GM18867 (cell line): ENCODE data around the gene MLLT10.
A peak's percentile ranks its signal among the peaks of the same experiment; 100 is the strongest.

Experiments
- ATAC-seq: cut with Tn5 transposase; IDR thresholded peaks from one replicate; pipeline ENCODE4 v1.9.1; 2021; ENCODE audit warnings: mild to moderate bottlenecking, moderate library complexity; ENCODE audit not compliant: unreplicated experiment

The MLLT10 gene

GRCh38 chr10:21533467-21534279 lies at the start of gene MLLT10:
TSS of gene MLLT10 (plus strand) at chr10:21534232. CDS start at chr10:21534645, 413 bp downstream.
- peak; percentile 89 for ATAC-seq

DNA sequence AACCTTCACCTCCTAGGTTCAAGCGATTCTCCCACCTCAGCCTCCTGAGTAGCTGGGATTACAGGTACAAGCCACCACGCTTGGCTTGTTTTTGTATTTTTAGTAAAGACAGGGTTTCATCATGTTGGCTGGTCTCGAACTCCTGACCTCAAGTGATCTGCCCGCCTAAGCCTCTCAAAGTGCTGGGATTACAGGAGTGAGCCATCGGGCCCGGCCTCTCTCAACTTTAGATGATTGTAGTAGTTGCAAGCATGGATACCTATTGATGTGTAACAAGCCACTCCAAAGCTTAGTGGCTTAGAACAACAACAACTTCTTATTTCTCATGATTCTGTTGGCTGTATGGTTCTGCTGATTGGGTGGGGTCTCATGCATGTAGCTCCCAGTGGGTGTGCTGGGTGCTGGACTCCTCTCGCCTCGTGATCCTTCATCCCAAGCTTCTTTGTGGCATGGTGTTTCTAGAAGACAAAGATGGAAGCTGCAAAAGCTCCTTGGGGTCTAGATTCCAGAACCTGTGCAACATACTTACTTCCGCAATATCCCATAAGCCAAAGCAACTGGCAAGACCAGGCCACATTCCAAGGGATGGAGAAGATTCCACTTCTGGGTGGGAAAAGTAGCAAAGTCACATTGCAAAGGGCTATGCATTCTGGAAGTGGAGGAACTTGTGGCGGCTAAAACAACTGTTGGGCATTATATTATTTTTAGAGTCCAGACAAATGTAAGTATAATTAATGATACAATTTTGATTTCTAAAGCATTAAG lies 46.4 kb upstream of the MLLT10 start:
- no peak for ATAC-seq

DNA sequence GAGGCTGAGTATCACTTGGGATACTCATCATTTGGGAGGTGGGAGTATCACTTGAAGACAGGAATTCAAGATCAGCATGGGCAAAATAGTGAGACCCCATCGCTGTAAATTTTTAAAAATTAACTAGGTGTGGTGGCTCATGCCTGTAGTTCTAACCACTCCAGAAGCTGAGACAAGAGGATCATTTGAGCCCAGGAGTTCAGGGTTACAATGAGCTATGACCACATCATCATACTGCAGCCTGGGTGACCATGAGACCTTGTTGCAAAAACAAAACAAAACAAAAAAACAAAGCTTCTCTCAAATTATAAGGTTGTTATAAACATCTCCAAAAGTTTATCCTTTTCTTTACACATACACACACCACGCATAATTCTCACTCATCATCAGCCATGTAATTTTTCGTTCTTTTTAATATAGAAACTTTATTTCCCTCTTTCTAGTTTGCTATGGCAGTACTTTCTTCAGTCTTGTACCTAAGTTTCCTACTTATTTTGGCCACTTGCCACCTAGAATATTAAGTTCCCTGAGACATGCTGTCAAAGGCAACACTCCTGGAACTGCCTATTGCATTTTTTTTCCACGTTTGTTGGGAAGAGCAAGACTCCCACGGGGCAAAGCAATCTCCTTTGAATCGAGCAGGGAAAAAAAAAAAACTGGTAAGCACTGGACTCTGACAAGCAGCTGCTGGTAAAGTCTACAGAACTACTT lies 45.6 kb upstream of the MLLT10 start:
- ATAC-seq: no peak

- ATAC-seq: no peak
These were observed 45.0 kb upstream of the MLLT10 start for GRCh38 chr10:21488957-21489446.

GRCh38 chr10:21490028-21490710 lies 43.9 kb upstream of the MLLT10 start:
- ATAC-seq: no peak

GRCh38 chr10:21490711-21491105 lies 43.3 kb upstream of the MLLT10 start:
- no peak for ATAC-seq

DNA sequence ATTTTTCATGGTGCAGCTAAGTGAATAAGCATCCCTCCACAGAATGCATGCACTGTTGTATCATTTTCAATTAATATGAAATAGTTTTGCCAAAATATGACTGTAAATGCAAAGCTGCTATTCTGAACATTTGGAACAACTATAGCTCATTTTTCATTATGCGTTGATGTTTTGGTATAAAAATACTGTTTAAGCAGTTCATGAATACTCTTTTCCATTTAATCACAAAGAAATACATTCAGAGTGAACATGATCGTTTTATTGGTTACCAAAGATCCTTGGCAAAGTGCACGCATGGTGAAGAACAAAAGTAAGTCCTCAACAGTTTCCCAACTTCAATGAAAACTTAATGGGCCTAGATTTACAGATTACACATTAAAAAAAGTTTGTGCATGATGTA lies 41.6 kb upstream of the MLLT10 start:
- ATAC-seq: no peak

GRCh38 chr10:21493784-21494183 lies 40.2 kb upstream of the MLLT10 start:
- ATAC-seq: no peak

DNA sequence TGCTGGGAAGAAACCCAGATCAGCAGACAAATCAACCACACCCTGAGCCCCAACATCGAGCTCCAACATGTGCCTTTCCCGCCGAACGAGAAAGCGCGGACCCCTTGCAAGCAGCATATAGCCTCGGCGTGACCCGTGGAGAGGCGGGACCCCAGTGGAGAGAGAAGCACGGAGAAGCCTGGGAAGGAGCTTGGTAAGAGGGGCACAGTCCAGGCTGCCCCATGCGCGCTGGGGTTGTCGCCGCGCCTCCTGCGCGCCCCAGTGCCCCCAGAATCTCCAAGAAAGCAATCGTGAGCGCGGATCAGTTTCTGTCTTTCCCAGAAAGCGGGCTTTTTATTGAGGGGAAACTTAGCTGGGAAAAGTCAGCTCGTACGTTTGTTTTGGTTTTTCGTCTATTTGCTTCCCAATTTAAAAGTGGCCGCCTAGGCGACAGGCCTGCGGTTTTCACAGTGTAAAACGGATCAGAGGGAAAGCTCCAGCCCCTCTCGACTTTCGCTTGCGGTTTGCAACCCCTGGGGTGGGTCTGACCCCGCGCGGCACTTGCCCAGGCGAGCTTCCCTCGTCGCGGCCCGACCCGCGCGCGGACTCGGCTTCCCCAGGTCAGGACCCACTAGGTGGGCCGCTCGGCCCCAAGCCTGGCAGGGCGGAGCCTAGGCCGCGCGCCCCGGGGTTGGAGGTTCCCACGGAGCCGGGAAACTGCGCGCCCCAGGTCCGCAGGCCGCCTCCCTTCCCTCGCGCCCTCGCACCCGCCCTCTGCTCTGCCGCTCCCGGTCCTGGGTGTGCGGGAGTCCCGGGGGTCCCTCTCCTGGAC lies 39.6 kb upstream of the MLLT10 start:
- ATAC-seq: no peak

DNA sequence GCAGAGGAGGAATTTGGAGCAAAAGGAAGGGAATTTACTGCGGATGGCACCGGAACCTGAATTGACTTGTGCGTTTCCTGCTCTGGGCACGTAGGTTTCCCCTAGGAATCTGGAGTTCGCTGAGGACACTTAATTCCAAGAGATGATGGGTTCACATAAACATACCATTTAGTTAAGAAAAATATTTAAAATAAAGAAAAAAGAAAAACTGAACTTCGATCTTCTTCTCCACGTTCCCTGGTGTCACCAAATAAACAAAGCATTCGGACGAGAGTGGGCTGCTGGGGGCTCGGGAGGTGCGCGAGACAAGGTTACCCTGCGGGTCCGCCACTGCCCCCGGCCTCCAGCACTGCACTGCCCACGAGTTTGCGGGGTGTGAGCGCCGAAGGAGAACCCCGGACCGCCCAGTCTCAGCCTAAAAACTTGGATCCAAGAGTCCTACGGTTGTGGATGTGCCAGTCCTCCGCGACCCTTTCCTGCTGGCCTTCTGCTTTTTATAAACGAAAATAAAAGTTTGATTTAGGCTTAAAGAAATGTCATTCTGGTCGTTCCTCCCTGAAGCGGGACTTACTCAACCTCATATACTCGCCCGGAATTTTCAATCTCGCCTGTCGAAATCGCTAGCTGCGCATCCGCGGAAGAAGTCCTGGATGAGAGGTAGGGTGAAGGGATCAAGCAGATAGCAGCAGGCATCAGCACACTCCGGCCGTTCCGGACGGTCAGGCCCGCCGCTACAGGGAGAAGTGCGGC lies 38.9 kb upstream of the MLLT10 start:
- no peak for ATAC-seq

GRCh38 chr10:21495752-21496342 lies 38.2 kb upstream of the MLLT10 start:
- ATAC-seq: peak; percentile 79

DNA sequence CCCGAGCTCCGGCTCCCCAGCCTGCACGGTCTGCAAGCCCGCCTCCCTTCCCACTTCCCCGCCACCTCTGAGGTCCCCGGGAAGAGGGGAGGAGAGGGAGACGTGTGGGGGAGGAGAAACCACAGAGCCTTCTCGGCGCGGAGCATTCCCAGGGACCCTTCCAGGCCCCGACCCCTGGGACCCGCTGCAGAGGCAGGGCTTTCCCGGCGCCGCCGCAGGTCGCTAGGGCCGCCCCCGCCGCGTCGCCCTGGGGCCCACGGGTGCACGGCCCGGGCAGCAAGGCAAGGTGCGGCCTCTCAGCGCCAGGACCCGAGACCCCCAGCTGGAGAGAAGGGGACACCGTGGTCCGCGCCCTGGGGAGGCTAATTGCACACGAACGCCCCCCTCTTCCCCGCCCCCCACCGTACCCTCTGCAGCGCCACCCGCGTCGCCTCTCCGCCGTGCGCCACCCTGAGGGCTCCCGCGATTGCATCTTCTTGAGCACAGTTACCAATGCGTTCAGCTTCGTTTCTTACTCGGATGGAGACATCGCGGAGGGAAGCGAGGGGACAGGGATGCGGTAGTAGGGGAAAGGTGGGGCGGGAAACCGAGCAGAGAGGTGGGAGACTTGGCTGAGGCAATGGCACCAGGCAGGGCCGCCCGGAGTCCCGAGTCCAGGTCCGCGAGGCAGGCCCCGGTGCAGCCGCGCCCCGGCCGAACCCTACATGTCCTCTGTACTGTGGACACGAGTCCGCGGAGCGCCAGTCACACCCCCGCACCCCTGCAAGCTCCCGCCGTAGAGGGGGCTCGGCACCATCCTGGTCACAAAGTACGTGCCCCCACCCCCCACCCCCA lies 37.5 kb upstream of the MLLT10 start:
- peak; percentile 54 for ATAC-seq

GRCh38 chr10:21497177-21497807 lies 36.7 kb upstream of the MLLT10 start:
- ATAC-seq: no peak

DNA sequence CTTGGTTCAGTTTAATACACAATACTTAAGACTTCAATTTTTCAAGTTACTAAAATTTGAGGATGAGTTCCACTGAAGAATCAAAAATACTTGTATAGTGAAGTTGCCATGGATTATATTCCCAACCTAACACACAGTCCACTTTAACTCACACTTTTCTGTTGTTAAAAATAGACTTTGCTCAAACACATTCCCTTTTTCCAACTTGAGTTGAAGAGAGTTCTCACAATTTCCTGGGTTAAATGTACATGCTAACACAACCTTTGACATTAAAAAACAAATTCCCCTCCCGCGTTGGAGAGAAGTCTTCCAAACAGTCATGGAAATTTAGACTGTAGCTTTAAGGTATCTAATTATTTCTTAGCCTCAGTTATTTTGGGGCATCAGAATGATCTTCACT lies 35.7 kb upstream of the MLLT10 start:
- ATAC-seq: no peak

DNA sequence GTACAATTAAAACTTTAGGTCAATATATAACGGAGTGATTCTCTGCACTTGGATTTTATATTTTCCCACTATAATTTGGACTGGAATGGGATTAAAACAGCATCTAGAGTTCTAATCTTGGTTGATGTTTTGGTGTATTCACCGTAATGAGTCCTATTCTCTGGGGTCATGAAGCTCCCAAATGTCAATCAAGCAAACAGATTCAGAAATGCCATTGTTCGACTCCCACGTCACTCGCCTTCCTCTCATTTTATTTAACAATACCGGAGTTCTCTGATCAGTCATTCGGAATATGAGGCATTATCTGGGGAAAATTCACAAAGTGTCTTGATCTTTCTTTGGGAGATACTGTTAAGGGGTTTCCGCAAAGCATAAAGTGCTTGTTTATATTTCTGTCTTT lies 35.0 kb upstream of the MLLT10 start:
- ATAC-seq: no peak

- no peak for ATAC-seq
These were observed 34.1 kb upstream of the MLLT10 start for GRCh38 chr10:21499701-21500577.

GRCh38 chr10:21500578-21500910 lies 33.5 kb upstream of the MLLT10 start:
- no peak for ATAC-seq
